ENCODE data around the gene GBP7.

GBP7 gene

GRCh38 chr1:89167590-89168230, 8.1 kb downstream of the GBP7 start:
- Histone ChIP-seq H3K27ac (ENCODE audit: low read depth, low read length) (no peak overlapping the region), H3K36me3 (ENCODE audit: control insufficient read depth, insufficient read depth, low read length) (no peaks in the 10 kb centered on the region), H3K4me1 (ENCODE audit: control insufficient read depth, insufficient read depth, low read length) (no peaks in the 10 kb centered on the region), H3K9ac (ENCODE audit: low read length) (no peak overlapping the region), H3K4me3 (ENCODE audit: low read length) (no peak overlapping the region), H3K27me3 (ENCODE audit: control insufficient read depth, insufficient read depth, low read length) (no peaks in the 10 kb centered on the region)

GRCh38 chr1:89166705-89167104, 9.1 kb downstream of the GBP7 start:
- no peaks in the 10 kb centered on the region for H3K36me3 ChIP-seq (ENCODE audit: control insufficient read depth, insufficient read depth, low read length)

GRCh38 chr1:89165811-89166210, 10.0 kb downstream of the GBP7 start:
- Histone ChIP-seq H3K27me3 (ENCODE audit: control insufficient read depth, insufficient read depth, low read length) (no peaks in the 10 kb centered on the region), H3K36me3 (ENCODE audit: control insufficient read depth, insufficient read depth, low read length) (no peaks in the 10 kb centered on the region), H3K27ac (ENCODE audit: low read depth, low read length) (no peak overlapping the region), H3K4me1 (ENCODE audit: control insufficient read depth, insufficient read depth, low read length) (no peaks in the 10 kb centered on the region), H3K9ac (ENCODE audit: low read length) (no peak overlapping the region), H3K4me3 (ENCODE audit: low read length) (no peak overlapping the region)

More at GRCh38 chr1:89166705-89167104, 9.1 kb downstream of the GBP7 start:
- Histone ChIP-seq H3K27ac (ENCODE audit: low read depth, low read length) (no peak overlapping the region), H3K9ac (ENCODE audit: low read length) (no peak overlapping the region), H3K27me3 (ENCODE audit: control insufficient read depth, insufficient read depth, low read length) (no peaks in the 10 kb centered on the region), H3K4me1 (ENCODE audit: control insufficient read depth, insufficient read depth, low read length) (no peaks in the 10 kb centered on the region), H3K4me3 (ENCODE audit: low read length) (no peak overlapping the region)

- Histone ChIP-seq H3K9ac (ENCODE audit: low read length) (no peak overlapping the region), H3K36me3 (ENCODE audit: control insufficient read depth, insufficient read depth, low read length) (no peaks in the 10 kb centered on the region), H3K27me3 (ENCODE audit: control insufficient read depth, insufficient read depth, low read length) (no peaks in the 10 kb centered on the region), H3K4me3 (ENCODE audit: low read length) (no peak overlapping the region), H3K27ac (ENCODE audit: low read depth, low read length) (no peak overlapping the region), H3K4me1 (ENCODE audit: control insufficient read depth, insufficient read depth, low read length) (no peaks in the 10 kb centered on the region)
Observed at GRCh38 chr1:89151047-89151446, 24.8 kb downstream of the GBP7 start.

GRCh38 chr1:89149976-89150375, 25.8 kb downstream of the GBP7 start:
- Histone ChIP-seq H3K4me3 (ENCODE audit: low read length) (no peak overlapping the region), H3K4me1 (ENCODE audit: control insufficient read depth, insufficient read depth, low read length) (no peaks in the 10 kb centered on the region), H3K27ac (ENCODE audit: low read depth, low read length) (no peak overlapping the region), H3K9ac (ENCODE audit: low read length) (no peak overlapping the region), H3K36me3 (ENCODE audit: control insufficient read depth, insufficient read depth, low read length) (no peaks in the 10 kb centered on the region), H3K27me3 (ENCODE audit: control insufficient read depth, insufficient read depth, low read length) (no peaks in the 10 kb centered on the region)

- no peak overlapping the region for H3K9ac ChIP-seq (ENCODE audit: low read length)
- no peaks in the 10 kb centered on the region for H3K27me3 ChIP-seq (ENCODE audit: control insufficient read depth, insufficient read depth, low read length)
- H3K4me3 ChIP-seq (ENCODE audit: low read length) = no peak overlapping the region
- H3K36me3 ChIP-seq (ENCODE audit: control insufficient read depth, insufficient read depth, low read length) = no peaks in the 10 kb centered on the region
- H3K27ac ChIP-seq (ENCODE audit: low read depth, low read length) = no peak overlapping the region
- no peaks in the 10 kb centered on the region for H3K4me1 ChIP-seq (ENCODE audit: control insufficient read depth, insufficient read depth, low read length)
Observed at GRCh38 chr1:89149229-89149628, 26.6 kb downstream of the GBP7 start.

- Histone ChIP-seq H3K36me3 (ENCODE audit: control insufficient read depth, insufficient read depth, low read length) (no peaks in the 10 kb centered on the region), H3K27ac (ENCODE audit: low read depth, low read length) (no peak overlapping the region), H3K27me3 (ENCODE audit: control insufficient read depth, insufficient read depth, low read length) (no peaks in the 10 kb centered on the region), H3K9ac (ENCODE audit: low read length) (no peak overlapping the region), H3K4me3 (ENCODE audit: low read length) (no peak overlapping the region), H3K4me1 (ENCODE audit: control insufficient read depth, insufficient read depth, low read length) (no peaks in the 10 kb centered on the region)
Observed at GRCh38 chr1:89147678-89148658, 27.8 kb downstream of the GBP7 start.

- Histone ChIP-seq H3K36me3 (ENCODE audit: control insufficient read depth, insufficient read depth, low read length) (no peaks in the 10 kb centered on the region), H3K4me1 (ENCODE audit: control insufficient read depth, insufficient read depth, low read length) (no peaks in the 10 kb centered on the region), H3K4me3 (ENCODE audit: low read length) (no peak overlapping the region), H3K27ac (ENCODE audit: low read depth, low read length) (no peak overlapping the region), H3K27me3 (ENCODE audit: control insufficient read depth, insufficient read depth, low read length) (no peaks in the 10 kb centered on the region), H3K9ac (ENCODE audit: low read length) (no peak overlapping the region)
Observed at GRCh38 chr1:89146721-89147120, 29.1 kb downstream of the GBP7 start.

- H3K36me3 ChIP-seq (ENCODE audit: control insufficient read depth, insufficient read depth, low read length) = no peaks in the 10 kb centered on the region
- H3K4me1 ChIP-seq (ENCODE audit: control insufficient read depth, insufficient read depth, low read length) = no peaks in the 10 kb centered on the region
- no peaks in the 10 kb centered on the region for H3K27me3 ChIP-seq (ENCODE audit: control insufficient read depth, insufficient read depth, low read length)
- no peak overlapping the region for H3K9ac ChIP-seq (ENCODE audit: low read length)
- no peak overlapping the region for H3K27ac ChIP-seq (ENCODE audit: low read depth, low read length)
- no peak overlapping the region for H3K4me3 ChIP-seq (ENCODE audit: low read length)
Observed at GRCh38 chr1:89143484-89143883, 32.3 kb downstream of the GBP7 start.

- Histone ChIP-seq H3K4me3 (ENCODE audit: low read length) (no peak overlapping the region), H3K36me3 (ENCODE audit: control insufficient read depth, insufficient read depth, low read length) (no peaks in the 10 kb centered on the region), H3K27ac (ENCODE audit: low read depth, low read length) (no peak overlapping the region)
Observed at GRCh38 chr1:89142160-89142559, 33.6 kb downstream of the GBP7 start.

GRCh38 chr1:89133747-89134146, 42.1 kb downstream of the GBP7 start:
- no peak overlapping the region for H3K27ac ChIP-seq (ENCODE audit: low read depth, low read length)
- H3K9ac ChIP-seq (ENCODE audit: low read length) = no peak overlapping the region
- H3K4me3 ChIP-seq (ENCODE audit: low read length) = no peak overlapping the region
- H3K4me1 ChIP-seq (ENCODE audit: control insufficient read depth, insufficient read depth, low read length) = peaks cover 7% of the 10 kb centered on the region
- no peaks in the 10 kb centered on the region for H3K27me3 ChIP-seq (ENCODE audit: control insufficient read depth, insufficient read depth, low read length)
- H3K36me3 ChIP-seq (ENCODE audit: control insufficient read depth, insufficient read depth, low read length) = no peaks in the 10 kb centered on the region

More at GRCh38 chr1:89142160-89142559, 33.6 kb downstream of the GBP7 start:
- H3K9ac ChIP-seq (ENCODE audit: low read length) = no peak overlapping the region
- H3K27me3 ChIP-seq (ENCODE audit: control insufficient read depth, insufficient read depth, low read length) = no peaks in the 10 kb centered on the region
- no peaks in the 10 kb centered on the region for H3K4me1 ChIP-seq (ENCODE audit: control insufficient read depth, insufficient read depth, low read length)

- Histone ChIP-seq H3K27me3 (ENCODE audit: control insufficient read depth, insufficient read depth, low read length) (peaks cover under 1% of the 10 kb centered on the region), H3K9ac (ENCODE audit: low read length) (no peak overlapping the region), H3K36me3 (ENCODE audit: control insufficient read depth, insufficient read depth, low read length) (no peaks in the 10 kb centered on the region), H3K4me3 (ENCODE audit: low read length) (no peak overlapping the region), H3K4me1 (ENCODE audit: control insufficient read depth, insufficient read depth, low read length) (peaks cover 11% of the 10 kb centered on the region), H3K27ac (ENCODE audit: low read depth, low read length) (no peak overlapping the region)
Observed at GRCh38 chr1:89130716-89131115, 45.1 kb downstream of the GBP7 start.

Measured in rectal smooth muscle tissue (tissue), 1 donor.